ENCODE measurements around the gene RSBN1. TPM values are rescaled to one million over a fixed set of nuclear protein-coding genes. Genes with fewer than 3 reads are reported as not detected.

Gene RSBN1
- total RNA-seq, 4 donors from 2014 or later: 18.2 to 25.6 (median 23.3) TPM

GRCh38 chr1:113850127-113850796, 38.0 kb upstream of the RSBN1 start:
- no peak for TF ChIP-seq POLR2A (IDR thresholded peaks at IDR 0.05)
- TF ChIP-seq CTCF (IDR thresholded peaks at IDR 0.05): no peak
- DNase-seq: no peak

GRCh38 chr1:113849072-113849471, 36.8 kb upstream of the RSBN1 start:
- Histone ChIP-seq H3K9me3 (no peaks in the 10 kb centered on the region), H3K27ac (no peak overlapping the region), H3K27me3 (no peaks in the 10 kb centered on the region), H3K4me3 (no peak overlapping the region), H3K4me1 (no peaks in the 10 kb centered on the region), H3K36me3 (peaks cover 0 to 29% (median 0%) of the 10 kb centered on the region in 3 donors)
- DNase-seq: no peak
- TF ChIP-seq CTCF (IDR thresholded peaks at IDR 0.05): no peak

More at GRCh38 chr1:113850127-113850796, 38.0 kb upstream of the RSBN1 start:
- no peaks in the 10 kb centered on the region for H3K4me1 ChIP-seq
- no peak overlapping the region for H3K4me3 ChIP-seq
- H3K36me3 ChIP-seq: peaks cover 0 to 30% (median 0%) of the 10 kb centered on the region in 3 donors
- H3K27me3 ChIP-seq: no peaks in the 10 kb centered on the region
- H3K9me3 ChIP-seq: no peaks in the 10 kb centered on the region
- H3K27ac ChIP-seq: no peak overlapping the region

GRCh38 chr1:113846391-113847035, 34.2 kb upstream of the RSBN1 start:
- no peaks in the 10 kb centered on the region for H3K9me3 ChIP-seq
- TF ChIP-seq POLR2A (IDR thresholded peaks at IDR 0.05): no peak
- TF ChIP-seq CTCF (IDR thresholded peaks at IDR 0.05): no peak

GRCh38 chr1:113836534-113836933, 24.3 kb upstream of the RSBN1 start:
- Histone ChIP-seq H3K27ac (no peak overlapping the region), H3K4me1 (no peaks in the 10 kb centered on the region), H3K27me3 (no peaks in the 10 kb centered on the region), H3K9me3 (no peaks in the 10 kb centered on the region), H3K4me3 (no peak overlapping the region), H3K36me3 (peaks cover 0 to 35% (median 3%) of the 10 kb centered on the region in 3 donors)
- TF ChIP-seq CTCF (IDR thresholded peaks at IDR 0.05) (no peak), POLR2A (IDR thresholded peaks at IDR 0.05) (no peak)
- DNase-seq: no peak

More at GRCh38 chr1:113846391-113847035, 34.2 kb upstream of the RSBN1 start:
- Histone ChIP-seq H3K4me1 (no peaks in the 10 kb centered on the region), H3K27me3 (no peaks in the 10 kb centered on the region), H3K4me3 (no peak overlapping the region), H3K36me3 (peaks cover 0 to 28% (median 0%) of the 10 kb centered on the region in 3 donors), H3K27ac (no peak overlapping the region)
- no peak for DNase-seq

- no peak overlapping the region for H3K4me3 ChIP-seq
- no peaks in the 10 kb centered on the region for H3K9me3 ChIP-seq
- TF ChIP-seq CTCF (IDR thresholded peaks at IDR 0.05) (peak; percentile 27 to 76 (median 74)), POLR2A (IDR thresholded peaks at IDR 0.05) (no peak)
- no peaks in the 10 kb centered on the region for H3K4me1 ChIP-seq
- no peak overlapping the region for H3K27ac ChIP-seq
- no peaks in the 10 kb centered on the region for H3K27me3 ChIP-seq
- H3K36me3 ChIP-seq: peaks cover 0 to 35% (median 3%) of the 10 kb centered on the region in 3 donors
- no peak for DNase-seq
These were observed 23.5 kb upstream of the RSBN1 start for GRCh38 chr1:113835686-113836290.
